GM18861 (cell line): ENCODE data around the gene MAML1.

Experiments used
- ATAC-seq: cut with Tn5 transposase; IDR thresholded peaks from one replicate; pipeline ENCODE4 v1.9.1; 2021; ENCODE audit not compliant: unreplicated experiment

The MAML1 gene

GRCh38 chr5:179793468-179794139 lies 61.0 kb downstream of the MAML1 start, which contains the start of gene LTC4S:
Gene LTC4S (plus strand): TSS chr5:179793986. CDS start chr5:179794081, 95 bp downstream.
- no peak for ATAC-seq

- no peak for ATAC-seq
Observed at GRCh38 chr5:179794171-179794570, 61.5 kb downstream of the MAML1 start.

- ATAC-seq = no peak
Observed at GRCh38 chr5:179794575-179794974, 62.0 kb downstream of the MAML1 start.

- ATAC-seq = no peak
Observed at GRCh38 chr5:179795049-179795862, 62.6 kb downstream of the MAML1 start.

- peak; percentile 71 for ATAC-seq
Observed at GRCh38 chr5:179795863-179796833, 63.5 kb downstream of the MAML1 start.

- no peak for ATAC-seq
Observed at GRCh38 chr5:179796877-179797608, 64.4 kb downstream of the MAML1 start.

GRCh38 chr5:179797741-179798140 lies 65.1 kb downstream of the MAML1 start:
- no peak for ATAC-seq

- ATAC-seq = no peak
Observed at GRCh38 chr5:179798144-179798770, 65.6 kb downstream of the MAML1 start.

- ATAC-seq = no peak
Observed at GRCh38 chr5:179798771-179799643, 66.4 kb downstream of the MAML1 start.

- ATAC-seq = no peak
Observed at GRCh38 chr5:179799644-179799973, 67.0 kb downstream of the MAML1 start.

- ATAC-seq = no peak
Observed at GRCh38 chr5:179800071-179800695, 67.6 kb downstream of the MAML1 start.

GRCh38 chr5:179800696-179801201 lies 68.1 kb downstream of the MAML1 start:
- no peak for ATAC-seq

- peak; percentile 41 for ATAC-seq
Observed at GRCh38 chr5:179801304-179802206, 68.9 kb downstream of the MAML1 start.

- no peak for ATAC-seq
Observed at GRCh38 chr5:179802207-179802883, 69.7 kb downstream of the MAML1 start.

- ATAC-seq = no peak
Observed at GRCh38 chr5:179802950-179803562, 70.4 kb downstream of the MAML1 start.
